ENCODE results near the gene GIN1.
"Not testable (repeated sequence)": the region's sequence is repeated elsewhere in the genome, so short reads cannot be mapped to it uniquely, and the experiment has no call there.

Gene GIN1

DNA sequence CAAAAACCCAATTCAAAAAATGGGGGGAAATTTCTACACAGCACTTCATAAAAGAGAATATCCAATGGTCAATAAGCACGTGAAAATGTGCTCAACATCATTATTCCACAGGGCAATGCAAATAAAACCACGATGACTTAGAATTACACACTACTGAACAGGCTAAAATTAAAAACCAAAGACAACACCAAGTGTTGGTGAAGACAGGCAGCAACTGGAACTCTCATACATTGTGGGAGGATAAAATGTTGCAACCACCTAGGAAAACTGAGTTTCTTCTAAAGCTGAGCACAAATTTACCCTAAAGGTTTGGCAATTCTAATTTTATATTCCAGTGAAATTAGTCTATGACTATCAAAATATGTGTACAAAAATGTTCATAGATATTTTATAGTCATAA, 9.5 kb downstream of the GIN1 start:
- no peak for DNase-seq (ENCODE audit: low spot score)

DNA sequence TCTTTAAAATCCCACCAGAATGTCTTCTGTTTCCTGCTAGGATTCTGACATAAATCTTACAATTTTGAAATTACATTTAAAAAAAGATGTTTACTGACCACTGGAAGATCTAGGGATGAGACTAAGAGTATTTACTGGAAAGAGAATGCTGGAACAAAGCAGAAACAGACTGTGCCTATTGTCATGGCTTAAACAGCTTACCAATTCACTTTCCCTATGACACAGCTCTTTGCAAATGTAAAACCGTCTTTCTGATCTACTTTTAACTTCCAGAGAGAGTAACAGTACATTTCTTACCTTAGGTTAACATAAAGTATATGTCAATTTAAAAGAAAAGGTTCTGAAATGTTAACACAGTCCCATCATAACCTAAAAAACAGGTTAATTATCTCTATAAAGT, 10.7 kb downstream of the GIN1 start:
- DNase-seq (ENCODE audit: low spot score) = no peak

DNA sequence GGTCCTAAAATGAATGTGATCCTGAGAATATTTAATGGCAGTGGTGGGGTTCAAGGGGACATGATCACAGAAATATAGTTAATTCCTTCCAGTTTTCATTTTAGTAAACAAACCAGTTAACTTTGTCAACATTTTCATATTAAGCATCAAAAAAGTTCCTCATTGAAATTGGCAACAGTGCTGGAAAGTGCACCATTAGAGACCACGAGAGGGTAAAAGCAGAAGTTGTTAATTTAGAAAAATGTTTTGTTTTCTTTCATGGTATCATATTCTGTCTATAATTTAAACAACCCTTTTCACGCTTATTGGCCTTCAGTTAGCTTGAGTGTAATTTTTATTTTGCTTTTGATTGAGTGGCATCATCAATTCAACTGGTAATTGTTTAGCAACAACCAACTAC, 11.9 kb downstream of the GIN1 start:
- no peak for DNase-seq (ENCODE audit: low spot score)

DNA sequence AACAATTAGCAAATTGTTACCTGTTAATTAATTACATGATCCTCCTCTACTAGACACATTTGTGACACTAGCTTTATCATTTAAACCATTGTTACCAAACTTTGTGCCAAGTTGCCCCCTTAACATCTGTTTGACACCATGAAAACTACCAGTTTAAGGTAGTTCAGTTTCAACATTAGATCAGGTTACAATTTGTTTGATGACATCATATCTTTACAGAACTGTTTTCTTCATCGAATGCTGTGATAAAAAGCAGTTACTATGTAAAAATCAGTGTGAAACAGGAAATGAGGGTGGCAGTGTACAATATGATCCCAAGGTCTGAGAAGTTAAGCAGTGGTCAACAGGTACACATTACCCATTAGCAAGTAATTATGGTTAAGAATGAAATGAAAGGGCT, 17.7 kb downstream of the GIN1 start:
- no peak for DNase-seq (ENCODE audit: low spot score)

DNA sequence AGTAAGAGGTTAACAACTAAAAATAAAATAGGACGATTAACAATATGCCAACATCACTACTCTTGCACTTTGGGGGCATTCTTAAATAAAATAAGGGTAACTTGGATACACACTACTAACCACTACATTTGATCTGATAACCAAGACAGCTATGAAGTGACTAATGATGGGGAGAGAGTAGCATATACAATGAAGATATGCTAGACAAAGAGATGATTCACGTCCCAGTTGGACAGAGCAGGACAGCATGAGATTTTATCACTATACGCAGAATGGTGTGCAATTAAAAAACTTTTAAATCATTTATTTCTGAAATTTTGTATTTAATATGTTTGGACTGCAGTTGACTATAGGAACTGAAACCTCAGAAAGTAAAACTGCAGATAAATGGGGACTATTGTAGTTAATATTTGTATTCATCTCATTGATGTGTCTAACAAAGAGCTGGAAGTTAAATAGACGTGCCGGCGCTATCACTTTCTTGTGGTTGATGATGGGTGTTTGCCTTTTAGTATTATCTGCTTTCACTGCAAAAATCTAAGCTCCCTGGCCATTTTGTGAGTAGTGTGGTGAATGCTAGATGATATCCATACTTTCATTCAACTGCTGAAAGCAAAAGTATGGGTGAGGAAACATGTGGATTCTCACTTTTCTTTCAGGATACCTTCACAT, 18.7 kb downstream of the GIN1 start:
- no peak for DNase-seq (ENCODE audit: low spot score)

DNA sequence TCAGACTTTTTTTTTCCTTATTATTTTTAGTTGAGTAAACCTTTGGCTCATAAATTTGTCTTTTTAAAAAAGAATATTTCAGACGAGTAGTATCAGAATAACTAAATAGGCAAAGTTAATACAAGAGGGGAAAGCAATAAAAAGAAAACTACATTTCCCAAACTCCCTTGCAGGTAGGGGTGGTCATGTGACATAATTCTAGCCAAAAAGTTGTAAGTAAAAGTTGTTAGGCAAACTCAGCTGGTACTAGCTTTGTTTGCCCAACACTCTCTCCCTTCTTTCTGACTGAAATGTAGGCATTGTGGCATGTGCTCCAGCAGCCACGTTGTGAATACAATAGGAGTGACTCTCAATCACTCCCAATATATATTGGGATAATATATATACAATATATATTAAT, 20.9 kb downstream of the GIN1 start:
- DNase-seq (ENCODE audit: low spot score) = no peak

DNA sequence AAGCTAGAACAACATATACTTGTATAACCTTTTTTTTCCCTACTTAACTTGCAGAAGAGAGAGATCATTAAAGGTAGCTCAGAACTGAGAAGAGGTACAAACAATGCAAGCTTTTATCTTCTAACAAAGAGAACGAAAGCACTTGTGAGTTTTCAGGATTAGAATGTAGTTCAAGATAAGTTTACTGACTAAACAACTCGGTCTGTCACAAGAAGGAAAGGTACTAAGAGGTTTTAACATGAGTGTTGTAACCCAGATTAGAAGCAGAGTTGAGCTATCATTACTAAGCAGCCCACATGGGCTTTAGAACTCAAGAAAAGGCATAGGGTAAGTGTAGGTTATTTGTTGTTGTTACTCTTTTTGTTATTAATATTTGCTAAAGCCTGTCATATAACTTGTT, 25.2 kb downstream of the GIN1 start:
- DNase-seq (ENCODE audit: low spot score) = no peak

DNA sequence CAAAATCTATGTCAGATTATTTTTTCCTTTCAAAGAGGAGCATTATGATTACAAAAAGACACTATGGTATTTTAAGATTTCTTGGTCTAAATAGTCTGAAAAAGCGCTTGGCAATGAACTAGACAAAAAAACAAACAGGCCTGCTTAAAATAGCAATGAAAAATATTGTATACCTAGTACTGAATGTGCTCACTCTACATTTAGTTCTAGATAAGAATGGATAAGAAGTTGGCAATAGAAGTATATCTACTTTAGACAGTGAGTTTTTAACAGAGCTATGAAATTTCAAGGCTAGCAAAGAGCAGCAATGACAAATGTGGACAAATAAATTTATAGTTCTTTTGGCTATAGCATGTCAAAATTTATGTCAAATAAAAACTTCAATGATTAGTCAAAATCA, 26.2 kb downstream of the GIN1 start:
- DNase-seq (ENCODE audit: low spot score) = no peak

DNA sequence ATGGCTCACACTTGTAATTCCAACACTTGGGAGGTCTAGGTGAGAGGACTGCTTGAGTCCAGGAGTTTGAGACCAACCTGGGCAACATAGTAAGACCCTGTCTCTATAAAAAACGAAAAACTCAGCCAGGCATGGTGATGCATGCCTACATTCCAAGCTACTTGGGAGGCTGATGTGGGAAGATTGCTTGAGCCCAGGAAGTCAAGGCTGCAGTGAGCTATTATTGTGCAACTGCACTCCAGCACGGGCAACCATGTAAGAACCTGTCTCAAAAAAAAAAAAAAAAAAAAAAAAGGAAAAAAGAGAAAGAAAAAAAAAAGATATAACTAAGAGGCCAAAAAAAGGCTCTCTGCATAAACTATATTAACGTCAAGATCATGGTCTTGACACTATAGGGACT, 27.3 kb downstream of the GIN1 start:
- DNase-seq (ENCODE audit: low spot score) = no peak

DNA sequence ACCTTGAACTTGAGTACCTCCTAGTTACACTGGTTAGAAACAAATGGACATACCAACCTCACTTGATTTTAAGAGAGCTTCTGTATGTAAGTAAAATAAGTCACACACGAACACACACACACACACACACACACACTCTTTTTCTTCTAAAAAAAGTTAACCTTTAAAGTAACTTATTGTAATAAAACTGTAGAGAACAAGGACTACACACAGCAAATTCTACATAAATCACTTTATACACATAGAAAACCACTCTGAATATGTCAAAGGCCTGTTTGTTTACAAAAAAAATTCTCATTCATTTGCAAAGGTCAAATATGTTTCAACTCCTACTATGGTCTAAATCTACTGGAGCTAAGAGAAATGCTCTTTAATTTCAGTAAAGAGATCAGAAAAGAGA, 29.1 kb downstream of the GIN1 start:
- no peak for DNase-seq (ENCODE audit: low spot score)

DNA sequence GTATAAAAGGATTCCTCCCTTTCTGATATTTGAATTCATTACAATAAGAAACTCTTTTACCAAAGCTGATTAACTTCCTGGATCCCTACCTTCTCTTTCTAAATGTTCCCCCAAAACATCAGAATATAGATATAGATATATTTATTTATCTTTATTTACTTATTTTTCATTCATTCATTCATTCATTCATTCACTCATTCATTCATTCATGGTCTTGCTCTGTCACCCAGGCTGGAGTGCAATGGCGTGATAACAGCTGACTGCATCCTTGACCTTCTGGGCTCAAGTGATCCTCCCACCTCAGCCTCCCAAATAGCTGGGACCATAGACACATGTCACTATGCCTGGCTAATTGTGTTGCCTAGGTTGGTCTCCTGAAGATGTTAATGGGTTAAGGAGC, 30.7 kb downstream of the GIN1 start:
- no peak for DNase-seq (ENCODE audit: low spot score)

DNA sequence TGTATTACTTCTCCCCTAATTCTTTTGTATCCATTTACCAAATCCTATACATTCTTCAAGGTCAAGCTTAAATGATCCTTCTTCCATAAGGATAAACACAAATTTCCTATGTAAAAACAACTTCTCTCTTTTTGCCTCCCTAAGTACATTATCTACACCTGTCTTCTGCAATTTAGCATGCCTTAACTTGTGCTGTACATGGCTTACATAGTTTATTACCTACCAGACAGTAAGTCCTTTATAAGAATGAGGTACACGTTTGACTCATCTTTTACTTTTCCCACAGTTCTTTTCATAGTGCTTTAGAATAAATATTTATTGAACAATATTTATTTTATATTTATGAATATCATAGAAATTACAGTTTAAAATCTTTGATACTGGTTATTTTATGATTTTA, 33.4 kb downstream of the GIN1 start:
- no peak for DNase-seq (ENCODE audit: low spot score)

DNA sequence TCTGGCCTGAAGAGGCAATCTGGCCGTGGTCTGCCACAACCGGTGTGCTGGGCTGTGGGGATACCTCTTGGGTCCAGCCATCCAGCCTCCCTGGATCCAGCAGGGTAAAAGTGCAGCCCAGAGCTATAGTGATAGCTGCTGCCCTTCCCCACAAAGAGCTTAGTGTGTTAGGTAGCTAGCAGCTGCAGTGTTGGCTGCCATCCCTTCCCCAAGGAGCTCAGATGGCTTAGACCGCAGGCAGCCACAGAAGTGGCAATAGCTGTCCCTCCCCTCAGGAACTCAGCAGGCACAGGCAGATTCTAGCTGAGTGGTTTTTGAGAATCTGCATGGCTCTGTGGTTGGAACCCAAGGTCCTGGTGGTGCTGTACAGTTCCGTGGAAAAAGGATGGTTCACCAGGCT, 40.1 kb downstream of the GIN1 start:
- no peak for DNase-seq (ENCODE audit: low spot score)

DNA sequence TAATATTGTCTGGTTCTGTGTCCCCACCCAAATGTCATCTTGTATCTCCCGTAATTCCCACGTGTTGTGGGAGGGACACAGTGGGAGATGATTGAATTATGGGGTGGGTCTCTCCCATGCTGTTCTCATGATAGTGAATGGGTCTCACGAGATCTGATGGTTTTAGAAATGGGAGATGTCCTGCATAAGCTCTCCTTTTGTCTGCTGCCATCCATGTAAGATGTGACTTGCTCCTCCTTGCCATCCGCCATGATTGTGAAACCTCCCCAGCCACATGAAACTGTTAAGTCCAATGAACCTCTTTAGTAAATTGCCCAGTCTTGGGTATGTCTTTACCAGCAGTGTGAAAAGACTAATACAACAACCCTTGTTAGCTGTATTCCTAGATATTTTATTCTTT, 44.5 kb downstream of the GIN1 start:
- DNase-seq (ENCODE audit: low spot score) = no peak

DNA sequence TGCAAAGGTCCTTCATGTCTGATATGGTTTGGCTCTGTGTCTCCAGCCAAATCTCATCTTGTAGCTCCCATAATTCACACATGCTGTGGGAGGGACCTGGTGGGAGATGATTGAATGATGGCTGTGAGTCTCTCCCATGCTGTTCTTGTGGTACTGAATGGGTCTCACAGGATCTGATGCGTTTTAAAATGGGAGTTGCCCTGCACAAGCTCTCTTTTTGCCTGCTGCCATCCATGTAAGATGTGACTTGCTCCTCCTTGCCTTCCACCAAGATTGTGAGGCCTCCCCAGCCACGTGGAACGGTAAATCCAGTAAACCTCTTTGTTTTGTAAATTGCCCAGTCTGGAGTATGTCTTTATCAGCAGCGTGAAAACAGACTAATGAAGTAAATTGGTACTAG, 46.4 kb downstream of the GIN1 start:
- DNase-seq (ENCODE audit: low spot score) = not testable (repeated sequence)

DNA sequence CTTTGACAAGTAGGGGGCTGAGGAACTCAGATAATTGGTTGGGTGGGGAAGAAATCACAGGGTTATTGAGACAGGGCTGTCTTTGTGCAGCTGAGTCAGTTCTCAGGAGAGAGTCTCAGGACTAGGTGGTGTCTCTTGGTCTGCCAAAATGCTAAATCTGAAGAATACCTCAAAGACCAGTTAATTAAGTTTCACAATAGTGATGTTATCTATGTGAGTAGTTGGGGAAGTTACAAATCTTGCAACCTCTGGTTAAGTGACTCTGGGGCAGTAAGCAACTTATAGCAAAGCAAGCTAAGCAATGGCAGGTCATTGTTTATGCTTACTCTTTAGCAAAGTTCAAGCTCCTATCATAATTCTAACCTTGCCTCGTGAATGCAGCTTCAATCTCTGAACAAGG, 53.6 kb downstream of the GIN1 start:
- DNase-seq (ENCODE audit: low spot score) = no peak

DNA sequence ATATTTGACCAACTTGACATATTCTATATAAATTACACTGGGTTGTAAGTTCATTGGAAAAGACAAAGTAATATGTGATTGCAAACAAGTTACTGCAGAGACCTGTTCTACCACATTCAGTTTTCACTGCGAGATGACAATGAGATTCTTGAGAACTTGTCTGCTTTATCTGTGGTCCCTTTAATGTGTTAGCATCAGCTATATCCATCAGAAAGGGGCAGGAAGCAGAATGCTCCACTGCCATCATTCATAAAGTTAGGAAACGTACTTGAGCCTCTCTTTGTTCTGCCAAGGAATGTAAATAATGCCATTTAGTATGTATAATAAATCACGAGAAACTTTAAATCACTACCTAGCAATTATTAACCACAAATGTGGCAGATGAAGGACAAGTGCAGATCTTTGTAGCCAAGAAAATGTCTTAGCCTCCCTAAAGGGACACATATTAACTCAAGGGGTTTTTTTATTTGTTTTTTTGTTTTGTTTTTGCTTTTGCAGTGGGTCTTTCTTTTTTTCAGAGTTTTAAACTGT, 59.4 kb downstream of the GIN1 start:
- DNase-seq (ENCODE audit: low spot score) = no peak

DNA sequence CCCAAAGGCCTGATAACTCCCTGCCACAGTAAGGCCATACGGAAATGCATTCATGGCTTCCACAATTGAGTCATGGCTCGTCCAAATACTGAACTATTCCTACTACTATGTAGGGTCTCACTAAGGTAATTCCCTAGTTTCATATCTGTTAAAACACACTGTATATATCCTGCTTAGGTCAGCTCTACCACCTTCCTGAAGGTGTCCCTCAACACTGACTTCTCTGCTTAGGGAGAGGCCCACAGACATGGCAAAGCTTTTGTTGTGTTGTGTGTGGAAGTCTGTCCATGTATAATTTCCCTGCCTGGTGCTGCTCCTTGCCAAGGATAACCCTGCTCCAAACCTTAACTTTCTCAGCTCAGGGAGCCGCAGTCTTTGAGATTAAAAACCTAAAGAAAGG, 60.4 kb downstream of the GIN1 start:
- no peak for DNase-seq (ENCODE audit: low spot score)

DNA sequence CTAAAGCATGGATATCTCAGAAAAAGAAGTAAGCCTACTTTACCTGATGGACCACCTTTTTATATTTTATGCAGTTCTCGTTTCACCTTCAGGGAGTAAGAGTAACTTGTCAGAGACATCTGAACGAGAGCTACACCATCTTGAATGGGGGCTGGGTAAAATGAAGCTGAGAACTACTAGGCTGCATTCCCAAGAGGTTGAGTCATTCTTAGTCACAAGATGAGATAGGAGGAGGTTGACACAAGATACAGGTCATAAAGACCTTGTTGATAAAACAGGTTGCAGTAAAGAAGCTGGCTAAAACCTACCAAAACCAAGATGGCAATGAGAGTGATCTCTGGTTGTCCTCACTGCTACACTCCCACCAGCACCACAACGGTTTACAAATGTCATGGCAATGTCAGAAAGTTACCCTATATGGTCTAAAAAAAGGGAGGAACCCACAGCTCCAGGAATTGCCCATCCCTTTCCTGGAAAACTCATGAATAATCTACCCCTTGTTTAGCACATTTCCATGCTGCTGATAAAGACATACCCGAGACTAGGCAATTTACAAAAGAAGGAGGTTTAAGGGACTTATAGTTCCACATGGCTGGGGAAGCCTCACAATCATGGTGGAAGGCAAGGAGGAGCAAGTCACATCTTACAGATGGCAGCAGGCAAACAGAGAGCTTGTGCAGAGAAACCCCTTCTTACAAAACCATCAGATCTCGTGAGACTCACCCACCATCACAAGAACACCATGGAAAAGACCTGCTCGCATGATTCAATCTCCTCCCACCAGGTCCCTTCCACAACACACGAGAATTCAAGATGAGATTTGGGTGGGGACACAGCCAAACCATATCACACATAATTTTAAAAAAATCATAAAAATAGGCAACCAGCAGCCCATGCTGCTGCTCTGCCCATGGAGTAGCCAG, 62.5 kb downstream of the GIN1 start:
- DNase-seq (ENCODE audit: low spot score) = peak; percentile 10

DNA sequence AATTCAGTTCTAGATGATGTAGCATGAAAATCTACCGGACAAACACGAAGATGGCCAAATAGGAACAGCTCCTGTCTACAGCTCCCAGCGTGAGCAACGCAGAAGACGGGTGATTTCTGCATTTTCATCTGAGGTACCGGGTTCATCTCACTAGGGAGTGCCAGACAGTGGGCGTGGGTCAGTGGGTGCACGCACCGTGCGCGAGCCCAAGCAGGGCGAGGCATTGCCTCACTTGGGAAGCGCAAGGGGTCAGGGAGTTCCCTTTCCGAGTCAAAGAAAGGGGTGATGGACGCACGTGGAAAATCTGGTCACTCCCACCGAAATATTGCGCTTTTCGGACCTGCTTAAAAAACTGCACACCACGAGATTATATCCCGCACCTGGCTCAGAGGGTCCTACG, 73.2 kb downstream of the GIN1 start:
- not testable (repeated sequence) for DNase-seq (ENCODE audit: low spot score)

DNA sequence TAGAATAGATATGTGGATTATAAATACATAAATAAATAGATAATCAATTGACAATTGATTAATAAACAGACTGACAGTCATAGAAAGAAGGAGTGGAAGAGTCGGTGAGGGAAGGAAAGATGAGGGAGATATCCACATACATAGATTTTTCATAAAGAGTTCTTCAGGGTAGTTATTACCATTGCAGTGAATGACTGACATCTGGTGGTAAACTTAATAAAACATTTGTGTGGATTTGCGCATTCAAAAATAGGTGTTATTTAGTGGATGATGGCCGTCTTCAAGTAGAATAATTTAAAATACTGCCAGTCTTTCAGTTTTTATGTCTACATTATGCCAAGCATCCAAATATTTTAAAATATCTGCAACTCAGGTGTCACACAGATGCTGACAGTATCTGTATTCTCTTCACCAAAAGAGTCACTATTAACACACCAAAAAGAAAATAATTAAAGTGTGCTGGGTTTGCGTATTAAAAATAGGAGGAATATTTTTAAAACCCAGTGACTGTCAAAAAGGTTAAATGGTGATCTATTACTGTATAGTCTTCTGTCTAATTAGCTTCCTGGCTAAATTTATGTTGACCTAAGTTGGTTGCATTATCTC, 78.8 kb downstream of the GIN1 start:
- DNase-seq (ENCODE audit: low spot score) = peak; percentile 57

DNA sequence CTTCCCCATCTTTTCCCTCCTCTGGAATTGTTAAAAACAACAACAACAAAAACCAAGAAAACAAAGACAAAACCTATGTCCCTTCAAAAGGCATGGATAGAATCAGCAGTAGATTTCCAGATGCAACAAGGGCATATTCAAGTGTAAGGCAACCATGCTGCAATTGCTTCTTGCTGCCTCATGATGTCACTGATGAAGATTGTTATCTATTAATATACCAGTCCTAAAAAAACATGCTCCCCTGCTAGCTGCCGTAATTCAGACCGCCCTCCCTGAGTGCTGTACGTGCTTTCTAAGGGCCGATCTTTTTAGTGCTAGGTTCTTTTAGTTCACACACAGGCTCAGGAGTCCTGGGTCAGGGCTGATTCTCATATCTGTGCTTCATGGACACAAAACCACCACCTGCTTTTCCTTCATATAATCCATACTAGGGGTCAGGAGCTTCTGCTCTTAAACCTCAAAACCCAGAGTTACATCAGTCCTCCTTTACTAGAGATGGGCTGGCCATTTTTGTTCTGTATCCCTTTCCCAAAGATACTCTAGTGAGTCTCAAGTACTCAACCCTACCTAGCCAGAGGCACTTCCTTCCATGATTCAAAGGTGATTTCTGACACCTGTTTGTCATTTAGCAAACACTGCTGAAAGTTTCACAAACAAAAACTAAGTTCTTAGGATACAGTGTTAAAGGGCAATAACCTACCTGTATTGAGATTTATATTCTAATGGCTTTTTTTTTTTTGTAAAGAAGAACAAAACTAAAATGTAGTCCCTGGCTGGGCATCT, 82.1 kb downstream of the GIN1 start:
- no peak for DNase-seq (ENCODE audit: low spot score)
